CD14-positive monocyte (primary cell): ENCODE measurements around the gene CAMK2A. TPM values are rescaled to one million over a fixed set of nuclear protein-coding genes. Genes with fewer than 3 reads are reported as not detected.

Experiments used
- DNase-seq, 3 donors: peaks; one replicate each; pipeline ENCODE4 v3.0.0-alpha.2; 2011 to 2022
- H2AFZ ChIP-seq: 2 replicates; pipeline ENCODE4 v1.6.0; 2012; ENCODE audit warnings: mild to moderate bottlenecking, low read depth, low read length, inconsistent platforms; ENCODE audit not compliant: insufficient read depth, poor library complexity, severe bottlenecking
- H3K27ac ChIP-seq, 2 donors: 1 replicate in 1 of 2; 2 replicates in 1 of 2; pipeline ENCODE4 v1.5.1; 2012 to 2013; ENCODE audit warnings: low read length in 2 of 2, control low read depth in 1 of 2, inconsistent platforms in 1 of 2, low read depth in 1 of 2, mild to moderate bottlenecking in 1 of 2
- H3K27me3 ChIP-seq, 2 donors: one replicate each; pipeline versions ENCODE4 v1.6.0 to v1.6.1; 2011 to 2013; ENCODE audit warnings: low read length in 2 of 2; ENCODE audit not compliant: control insufficient read depth in 2 of 2, insufficient read depth in 2 of 2
- H3K36me3 ChIP-seq, 2 donors: replicated peaks in 1 of 2; 1 replicate in 1 of 2; 2 replicates in 1 of 2; pipeline versions ENCODE4 v1.5.1 to v1.6.1; 2012 to 2013; ENCODE audit warnings: low read length in 2 of 2, control low read depth in 1 of 2, inconsistent platforms in 1 of 2, mild to moderate bottlenecking in 1 of 2; ENCODE audit not compliant: insufficient read depth in 2 of 2, control insufficient read depth in 1 of 2
- H3K4me1 ChIP-seq, 2 donors: 1 replicate in 1 of 2; 2 replicates in 1 of 2; pipeline versions ENCODE4 v1.5.1 to v1.6.1; 2012 to 2013; ENCODE audit warnings: low read length in 2 of 2, control low read depth in 1 of 2, inconsistent platforms in 1 of 2, mild to moderate bottlenecking in 1 of 2, moderate library complexity in 1 of 2; ENCODE audit not compliant: insufficient read depth in 2 of 2, control insufficient read depth in 1 of 2
- H3K4me2 ChIP-seq: replicated peaks from 2 replicates; pipeline ENCODE3; 2012; ENCODE audit warnings: low read length, moderate library complexity, mild to moderate bottlenecking; ENCODE audit not compliant: poor library complexity, severe bottlenecking; ENCODE audit errors: extremely low read depth
- H3K4me3 ChIP-seq, 3 experiments: fragments of 200-600 bp in 1 of 3; sonication (generic) in 1 of 3; replicated peaks in 1 of 3; 1 replicate in 2 of 3; 2 replicates in 1 of 3; pipeline ENCODE4 v1.5.1; 2011 to 2013; ENCODE audit warnings: low read length in 3 of 3, mild to moderate bottlenecking in 3 of 3, control low read depth in 2 of 3, low read depth in 2 of 3, inconsistent platforms in 1 of 3, moderate library complexity in 1 of 3
- H3K79me2 ChIP-seq: 2 replicates; pipeline ENCODE4 v1.6.0; 2012; ENCODE audit warnings: mild to moderate bottlenecking, control low read depth, inconsistent platforms, low read length, moderate library complexity; ENCODE audit not compliant: insufficient read depth
- H3K9ac ChIP-seq: 2 replicates; pipeline ENCODE4 v1.6.0; 2017; ENCODE audit warnings: low read length, mild to moderate bottlenecking; ENCODE audit not compliant: insufficient read depth, poor library complexity, severe bottlenecking
- H3K9me3 ChIP-seq, 2 donors: replicated peaks in 1 of 2; 1 replicate in 1 of 2; 2 replicates in 1 of 2; pipeline versions ENCODE4 v1.5.1 to v1.6.1; 2012 to 2013; ENCODE audit warnings: low read length in 2 of 2, control low read depth in 1 of 2; ENCODE audit not compliant: control insufficient read depth in 1 of 2, insufficient read depth in 1 of 2
- H4K20me1 ChIP-seq: 2 replicates; pipeline ENCODE4 v1.6.0; 2012; ENCODE audit warnings: mild to moderate bottlenecking, low read length, control low read depth, moderate library complexity; ENCODE audit not compliant: insufficient read depth
- H3K27ac Mint-ChIP-seq, 7 donors: one replicate each; pipeline ENCODE4 v1.8.0; 2020; ENCODE audit warnings: mild to moderate bottlenecking in 7 of 7, mixed read lengths in 7 of 7, moderate library complexity in 6 of 7, inconsistent platforms in 2 of 7
- H3K27me3 Mint-ChIP-seq, 3 donors: one replicate each; pipeline ENCODE4 v1.8.0; 2021 to 2022; ENCODE audit warnings: low read depth in 3 of 3, mild to moderate bottlenecking in 3 of 3, mixed read lengths in 3 of 3, moderate library complexity in 3 of 3, inconsistent platforms in 1 of 3
- H3K36me3 Mint-ChIP-seq, 2 donors: one replicate each; pipeline ENCODE4 v1.8.0; 2020; ENCODE audit warnings: mixed read lengths in 2 of 2, inconsistent platforms in 1 of 2, mild to moderate bottlenecking in 1 of 2
- H3K4me1 Mint-ChIP-seq: one replicate; pipeline ENCODE4 v1.8.0; 2020; ENCODE audit warnings: mild to moderate bottlenecking, mixed read lengths
- H3K4me3 Mint-ChIP-seq, 2 donors: one replicate each; pipeline ENCODE4 v1.8.0; 2020; ENCODE audit warnings: mild to moderate bottlenecking in 2 of 2, mixed read lengths in 2 of 2, moderate library complexity in 1 of 2
- H3K9me3 Mint-ChIP-seq, 7 donors: one replicate each; pipeline ENCODE4 v1.8.0; 2020 to 2022; ENCODE audit warnings: mixed read lengths in 7 of 7, mild to moderate bottlenecking in 6 of 7, moderate library complexity in 6 of 7, inconsistent platforms in 2 of 7
- WGBS: methylation state at CpG from one replicate; pipeline ENCODE4 v1.1.5; 2013; ENCODE audit warnings: missing lambda C conversion rate; ENCODE audit not compliant: insufficient coverage; 5-methylcytosine and 5-hydroxymethylcytosine counted together
- intact Hi-C, 2 donors: fragments of 100-400 bp; cut with micrococcal nuclease; formaldehyde crosslinking; loops; one replicate each; pipeline versions ENCODE4 v1.15.0 to v1.15.1; 2023
- polyA plus RNA-seq, 3 donors: library from polyadenylated mRNA; depleted of rRNA in 1 of 3; unstranded in 2 of 3; stranded (reverse) in 1 of 3; fragments of 300-500 nt in 2 of 3; fragments of >200 nt in 1 of 3; fragmentation: Illumina TruSeq in 2 of 3; gene quantifications; 1 replicate in 2 of 3; 2 replicates in 1 of 3; pipeline ENCODE4 v1.2.3, GENCODE V29; 2012 to 2021
- TF ChIP-seq, protein P1 (sequence below): fragments of 200-600 bp; IDR thresholded peaks from one replicate; pipeline ENCODE4 v1.8.0; 2022; ENCODE audit warnings: antibody characterized with exemption, mild to moderate bottlenecking

Gene CAMK2A
- polyA plus RNA-seq, 3 donors = not detected

DNA sequence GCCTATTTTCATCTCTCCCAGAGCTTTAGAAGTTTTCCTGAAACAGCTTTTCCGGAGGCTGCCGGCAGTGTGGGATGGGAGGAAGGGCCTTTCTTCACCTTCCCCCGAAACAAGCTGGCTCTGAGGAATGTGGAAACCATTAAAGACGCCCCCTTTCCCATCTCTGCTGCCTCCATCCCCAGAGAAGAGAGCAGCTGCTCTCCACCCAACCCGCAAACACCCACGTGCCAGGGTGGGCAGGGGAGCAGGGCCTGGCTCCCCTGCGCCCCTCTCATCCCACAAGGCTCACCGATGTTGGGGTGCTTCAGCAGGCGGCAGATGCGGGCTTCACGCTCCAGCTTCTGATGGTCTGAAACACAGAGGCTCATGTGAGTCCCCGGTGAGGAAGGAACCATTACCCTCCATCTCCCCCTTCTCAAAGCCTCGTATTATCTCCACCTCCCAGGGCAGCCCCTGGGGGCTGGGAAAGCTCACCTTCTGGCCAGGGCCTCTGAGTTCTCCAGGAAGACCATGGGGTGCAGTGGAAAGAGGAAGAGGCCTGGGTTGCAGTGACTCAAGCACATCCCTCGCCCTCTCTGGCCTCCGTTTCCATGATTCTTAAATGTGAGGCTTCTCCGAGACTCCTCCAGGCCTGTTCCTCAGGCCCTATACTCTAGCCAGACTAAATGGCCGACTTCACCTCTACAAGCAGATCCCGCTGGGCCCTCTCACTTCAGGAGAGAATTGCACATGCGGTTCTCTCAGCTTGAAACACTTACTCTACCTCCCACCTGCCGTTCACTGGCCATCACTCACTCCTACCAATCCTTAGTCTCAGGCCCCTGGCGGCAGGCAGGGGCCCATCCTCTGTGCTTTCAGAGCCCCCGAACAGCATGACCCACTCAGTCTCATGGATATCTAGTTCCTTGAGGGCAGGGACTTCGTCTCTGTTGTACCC, 24.6 kb downstream of the CAMK2A start:
- H3K4me3 ChIP-seq = no peak overlapping the region
- H3K4me1 Mint-ChIP-seq = peaks cover 22% of the 10 kb centered on the region
- WGBS = 77% methylated on average over 13 of the region's 23 CpGs
- H3K36me3 ChIP-seq = no peaks in the 10 kb centered on the region
- H3K4me2 ChIP-seq = no peak overlapping the region
- H3K4me3 Mint-ChIP-seq = no peak overlapping the region
- no peaks in the 10 kb centered on the region for H3K9me3 ChIP-seq
- peaks cover 18 to 19% of the 10 kb centered on the region in 2 donors for H3K4me1 ChIP-seq
- DNase-seq = peak in 1 of 3 donors; percentile 26
- no peaks in the 10 kb centered on the region for H3K36me3 Mint-ChIP-seq
- H3K9ac ChIP-seq = no peak overlapping the region
- H3K79me2 ChIP-seq = no peaks in the 10 kb centered on the region
- no peaks in the 10 kb centered on the region for H4K20me1 ChIP-seq
- no peak overlapping the region for H2AFZ ChIP-seq
- TF ChIP-seq, protein P1, sequence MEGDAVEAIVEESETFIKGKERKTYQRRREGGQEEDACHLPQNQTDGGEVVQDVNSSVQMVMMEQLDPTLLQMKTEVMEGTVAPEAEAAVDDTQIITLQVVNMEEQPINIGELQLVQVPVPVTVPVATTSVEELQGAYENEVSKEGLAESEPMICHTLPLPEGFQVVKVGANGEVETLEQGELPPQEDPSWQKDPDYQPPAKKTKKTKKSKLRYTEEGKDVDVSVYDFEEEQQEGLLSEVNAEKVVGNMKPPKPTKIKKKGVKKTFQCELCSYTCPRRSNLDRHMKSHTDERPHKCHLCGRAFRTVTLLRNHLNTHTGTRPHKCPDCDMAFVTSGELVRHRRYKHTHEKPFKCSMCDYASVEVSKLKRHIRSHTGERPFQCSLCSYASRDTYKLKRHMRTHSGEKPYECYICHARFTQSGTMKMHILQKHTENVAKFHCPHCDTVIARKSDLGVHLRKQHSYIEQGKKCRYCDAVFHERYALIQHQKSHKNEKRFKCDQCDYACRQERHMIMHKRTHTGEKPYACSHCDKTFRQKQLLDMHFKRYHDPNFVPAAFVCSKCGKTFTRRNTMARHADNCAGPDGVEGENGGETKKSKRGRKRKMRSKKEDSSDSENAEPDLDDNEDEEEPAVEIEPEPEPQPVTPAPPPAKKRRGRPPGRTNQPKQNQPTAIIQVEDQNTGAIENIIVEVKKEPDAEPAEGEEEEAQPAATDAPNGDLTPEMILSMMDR = no peak
- no peaks in the 10 kb centered on the region for H3K27me3 ChIP-seq
- intact Hi-C loops = no loop called here
- peak overlapping the region in 3 of 7 donors; percentile 15 to 80 (median 28) for H3K27ac Mint-ChIP-seq
- H3K27me3 Mint-ChIP-seq = peaks cover 5 to 9% (median 6%) of the 10 kb centered on the region in 3 donors
- H3K9me3 Mint-ChIP-seq = no peaks in the 10 kb centered on the region
- no peak overlapping the region for H3K27ac ChIP-seq

DNA sequence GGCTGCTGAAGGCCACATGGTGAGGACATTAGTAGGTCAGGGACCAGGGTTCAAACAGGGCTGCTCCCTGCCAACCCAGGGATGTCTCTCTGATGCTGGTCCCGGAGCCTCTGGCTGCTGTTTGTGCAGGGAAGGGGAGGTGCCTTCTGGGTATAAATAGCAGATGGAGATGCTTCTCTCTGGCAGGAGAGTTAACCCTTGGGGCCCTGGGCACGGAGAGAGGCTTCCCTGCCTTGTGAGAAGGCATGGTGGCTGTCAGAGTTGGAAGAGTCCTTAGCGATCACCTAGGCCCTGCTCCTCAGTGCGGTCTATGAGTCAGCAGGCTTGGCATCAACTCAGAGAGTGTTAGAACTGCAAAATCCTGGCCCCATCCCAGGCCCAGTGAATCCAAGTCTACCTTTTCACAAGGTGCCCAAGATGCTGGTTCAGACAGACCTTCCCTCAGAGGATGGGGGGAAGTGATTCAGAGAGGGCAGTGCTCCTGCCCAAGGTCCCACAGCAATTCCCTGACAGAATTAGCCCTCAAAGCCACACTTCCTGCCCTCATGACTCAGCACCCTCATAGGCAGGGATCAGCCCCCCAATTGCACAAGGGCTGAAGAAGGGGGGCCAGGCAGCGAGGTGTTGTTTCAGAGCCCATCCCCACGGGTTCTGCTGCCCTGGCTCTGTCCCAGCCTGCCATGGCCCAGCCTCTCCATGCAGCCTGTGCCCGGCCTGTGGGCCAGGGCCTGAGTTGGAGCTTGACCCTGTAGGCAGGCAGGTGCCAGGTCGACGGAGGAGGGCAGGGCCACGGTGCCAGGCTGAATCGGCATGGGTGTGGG, 25.6 kb downstream of the CAMK2A start:
- Mint-ChIP-seq H3K27me3 (peaks cover 5 to 9% (median 6%) of the 10 kb centered on the region in 3 donors), H3K4me3 (no peak overlapping the region), H3K27ac (peak overlapping the region in 1 of 7 donors; percentile 25), H3K9me3 (no peaks in the 10 kb centered on the region), H3K4me1 (peaks cover 22% of the 10 kb centered on the region), H3K36me3 (no peaks in the 10 kb centered on the region)
- Histone ChIP-seq H3K27ac (no peak overlapping the region), H3K4me3 (no peak overlapping the region), H3K4me2 (no peak overlapping the region), H4K20me1 (no peaks in the 10 kb centered on the region), H2AFZ (no peak overlapping the region), H3K4me1 (peaks cover 18 to 19% of the 10 kb centered on the region in 2 donors), H3K9ac (no peak overlapping the region), H3K9me3 (no peaks in the 10 kb centered on the region), H3K27me3 (no peaks in the 10 kb centered on the region), H3K36me3 (no peaks in the 10 kb centered on the region), H3K79me2 (no peaks in the 10 kb centered on the region)
- 18% methylated on average over 7 of the region's 11 CpGs for WGBS
- intact Hi-C loops = no loop called here
- TF ChIP-seq, protein P1 = no peak
- DNase-seq = peak; percentile 29 to 65 (median 31)
